Fibroblast of lung (primary cell): ENCODE results near the gene TANGO2. TPM values are rescaled to one million over a fixed set of nuclear protein-coding genes. Genes with fewer than 3 reads are reported as not detected.

ENCODE experiments used
- DNase-seq, 2 donors: peaks; one replicate each; pipeline versions ENCODE4 v3.0.0 to v3.0.0-alpha.2; 2010; ENCODE audit warnings: low read depth in 2 of 2
- H2AFZ ChIP-seq: 2 replicates; pipeline ENCODE4 v1.5.1; 2012; ENCODE audit warnings: low read length, control low read depth, inconsistent platforms
- H3K27ac ChIP-seq: 2 replicates; pipeline ENCODE4 v1.5.1; 2011; ENCODE audit warnings: low read length, control low read depth; ENCODE audit not compliant: insufficient read depth
- H3K27me3 ChIP-seq: 2 replicates; pipeline ENCODE4 v1.5.1; 2011; ENCODE audit warnings: mild to moderate bottlenecking, low read length; ENCODE audit not compliant: control insufficient read depth, insufficient read depth
- H3K36me3 ChIP-seq: 2 replicates; pipeline ENCODE4 v1.5.1; 2011; ENCODE audit warnings: low read length; ENCODE audit not compliant: control insufficient read depth, insufficient read depth
- H3K4me1 ChIP-seq: 2 replicates; pipeline ENCODE4 v1.5.1; 2011; ENCODE audit warnings: low read length; ENCODE audit not compliant: control insufficient read depth, insufficient read depth; ENCODE audit errors: extremely low read depth
- H3K4me2 ChIP-seq: 2 replicates; pipeline ENCODE4 v1.5.1; 2011; ENCODE audit warnings: low read length, control low read depth; ENCODE audit not compliant: insufficient read depth; ENCODE audit errors: extremely low read depth
- H3K4me3 ChIP-seq, 4 experiments: fragments of 200-600 bp in 1 of 4; sonication (generic) in 1 of 4; replicated peaks in 1 of 4; 2 replicates each; pipeline ENCODE4 v1.5.1; 2011 to 2016; ENCODE audit warnings: low read length in 4 of 4, low read depth in 3 of 4, mild to moderate bottlenecking in 3 of 4, control low read depth in 2 of 4, inconsistent platforms in 1 of 4, mixed read lengths in 1 of 4; ENCODE audit not compliant: insufficient read depth in 1 of 4; ENCODE audit errors: control extremely low read depth in 1 of 4
- H3K79me2 ChIP-seq: 2 replicates; pipeline ENCODE4 v1.5.1; 2012; ENCODE audit warnings: mild to moderate bottlenecking, low read length, inconsistent platforms; ENCODE audit not compliant: control insufficient read depth, insufficient read depth
- H3K9ac ChIP-seq: 2 replicates; pipeline ENCODE4 v1.5.1; 2011; ENCODE audit warnings: mild to moderate bottlenecking, low read length, control low read depth; ENCODE audit not compliant: insufficient read depth
- H3K9me3 ChIP-seq: 2 replicates; pipeline ENCODE4 v1.5.1; 2012; ENCODE audit warnings: low read depth, low read length; ENCODE audit not compliant: control insufficient read depth, insufficient read depth
- H4K20me1 ChIP-seq: 2 replicates; pipeline ENCODE4 v1.5.1; 2011; ENCODE audit warnings: low read length; ENCODE audit not compliant: control insufficient read depth, insufficient read depth; ENCODE audit errors: extremely low read depth
- CTCF ChIP-seq, 2 donors: IDR thresholded peaks in 1 of 2; conservative IDR thresholded peaks in 1 of 2; 1 replicate in 1 of 2; 2 replicates in 1 of 2; pipeline ENCODE4 v1.5.1; 2011 to 2012; ENCODE audit warnings: low read length in 2 of 2, control low read depth in 1 of 2, inconsistent platforms in 1 of 2, low read depth in 1 of 2, mild to moderate bottlenecking in 1 of 2
- EZH2 ChIP-seq: IDR thresholded peaks from 2 replicates; pipeline ENCODE4 v1.5.1; 2012; ENCODE audit warnings: low read length, control low read depth, mild to moderate bottlenecking; ENCODE audit errors: missing control alignments
- polyA plus RNA-seq, 2 donors: library from polyadenylated mRNA; depleted of rRNA in 1 of 2; stranded (reverse) in 1 of 2; unstranded in 1 of 2; fragments of >200 nt; gene quantifications; 2 replicates each; pipeline ENCODE4 v1.2.1, GENCODE V29; 2011 to 2012; ENCODE audit warnings: missing spikeins in 1 of 2
- total RNA-seq: library from RNA; depleted of rRNA; stranded (reverse); fragments of >200 nt; gene quantifications from 2 replicates; pipeline ENCODE4 v1.2.1, GENCODE V29; 2014

The TANGO2 gene
- total and polyA plus RNA-seq, 2 donors (not counting 1 experiment from before 2014, with no cell fraction given), result 28.3 to 52.8 TPM

GRCh38 chr22:20110359-20110985 lies 89.6 kb downstream of the TANGO2 start:
- no peak overlapping the region for H2AFZ ChIP-seq
- H3K4me2 ChIP-seq, result no peak overlapping the region
- no peak for DNase-seq
- H3K4me3 ChIP-seq, result no peak overlapping the region
- H3K4me1 ChIP-seq, result no peaks in the 10 kb centered on the region
- no peaks in the 10 kb centered on the region for H4K20me1 ChIP-seq
- no peak overlapping the region for H3K27ac ChIP-seq
- no peaks in the 10 kb centered on the region for H3K27me3 ChIP-seq
- TF ChIP-seq CTCF (conservative IDR thresholded peaks at IDR 0.05 in 1 of 2, IDR thresholded peaks at IDR 0.05 in 1 of 2; ENCODE audit: low read depth in 1 of 2, low read length in 2 of 2) (no peak), EZH2 (no peak)
- H3K9me3 ChIP-seq, result no peaks in the 10 kb centered on the region
- no peak overlapping the region for H3K9ac ChIP-seq
- peaks cover 13% of the 10 kb centered on the region for H3K79me2 ChIP-seq
- H3K36me3 ChIP-seq, result peaks cover 61% of the 10 kb centered on the region

- TF ChIP-seq CTCF (conservative IDR thresholded peaks at IDR 0.05 in 1 of 2, IDR thresholded peaks at IDR 0.05 in 1 of 2; ENCODE audit: low read depth in 1 of 2, low read length in 2 of 2), result peak; percentile 33 to 42
- no peak for TF ChIP-seq EZH2
- no peak overlapping the region for H3K4me3 ChIP-seq
- peaks cover 17% of the 10 kb centered on the region for H3K79me2 ChIP-seq
- peak in 1 of 2 donors; percentile 20 for DNase-seq
- no peaks in the 10 kb centered on the region for H4K20me1 ChIP-seq
- no peaks in the 10 kb centered on the region for H3K27me3 ChIP-seq
- H3K27ac ChIP-seq, result no peak overlapping the region
- H3K4me2 ChIP-seq, result no peak overlapping the region
- no peak overlapping the region for H3K9ac ChIP-seq
- no peaks in the 10 kb centered on the region for H3K9me3 ChIP-seq
- no peak overlapping the region for H2AFZ ChIP-seq
- peaks cover 64% of the 10 kb centered on the region for H3K36me3 ChIP-seq
- H3K4me1 ChIP-seq, result peaks cover 2% of the 10 kb centered on the region
These were observed 90.3 kb downstream of the TANGO2 start for GRCh38 chr22:20111045-20111688.

- peaks cover 25% of the 10 kb centered on the region for H3K79me2 ChIP-seq
- H3K4me2 ChIP-seq, result no peak overlapping the region
- H4K20me1 ChIP-seq, result no peaks in the 10 kb centered on the region
- H2AFZ ChIP-seq, result no peak overlapping the region
- H3K4me3 ChIP-seq, result no peak overlapping the region
- no peak for TF ChIP-seq CTCF (conservative IDR thresholded peaks at IDR 0.05 in 1 of 2, IDR thresholded peaks at IDR 0.05 in 1 of 2; ENCODE audit: low read depth in 1 of 2, low read length in 2 of 2)
- no peak for TF ChIP-seq EZH2
- H3K9me3 ChIP-seq, result no peaks in the 10 kb centered on the region
- H3K27me3 ChIP-seq, result no peaks in the 10 kb centered on the region
- no peak overlapping the region for H3K27ac ChIP-seq
- H3K36me3 ChIP-seq, result peaks cover 59% of the 10 kb centered on the region
- H3K4me1 ChIP-seq, result peaks cover 2% of the 10 kb centered on the region
- DNase-seq, result no peak
- H3K9ac ChIP-seq, result no peak overlapping the region
These were observed 91.0 kb downstream of the TANGO2 start for GRCh38 chr22:20111689-20112622.
